PC-3 (cell line): ENCODE results near the gene KIAA1217.

Source experiments
- EZH2 ChIP-seq: fragments of 300-600 bp; sonication (generic); IDR thresholded peaks from one replicate; pipeline ENCODE4 v1.6.1; 2017; ENCODE audit warnings: antibody characterized with exemption, mild to moderate bottlenecking, low read length; ENCODE audit not compliant: unreplicated experiment
- EZH2phosphoT487 ChIP-seq: fragments of 300-600 bp; sonication (generic); IDR thresholded peaks from 2 replicates; pipeline ENCODE4 v1.6.1; 2018; ENCODE audit warnings: mild to moderate bottlenecking, antibody characterized with exemption, low read length, borderline replicate concordance
- TF ChIP-seq, protein P1 (sequence below): fragments of 300-600 bp; sonication (generic); conservative IDR thresholded peaks from 2 replicates; pipeline ENCODE4 v1.5.1; 2017; ENCODE audit warnings: antibody characterized with exemption, low read depth, mild to moderate bottlenecking, low read length

DNA sequence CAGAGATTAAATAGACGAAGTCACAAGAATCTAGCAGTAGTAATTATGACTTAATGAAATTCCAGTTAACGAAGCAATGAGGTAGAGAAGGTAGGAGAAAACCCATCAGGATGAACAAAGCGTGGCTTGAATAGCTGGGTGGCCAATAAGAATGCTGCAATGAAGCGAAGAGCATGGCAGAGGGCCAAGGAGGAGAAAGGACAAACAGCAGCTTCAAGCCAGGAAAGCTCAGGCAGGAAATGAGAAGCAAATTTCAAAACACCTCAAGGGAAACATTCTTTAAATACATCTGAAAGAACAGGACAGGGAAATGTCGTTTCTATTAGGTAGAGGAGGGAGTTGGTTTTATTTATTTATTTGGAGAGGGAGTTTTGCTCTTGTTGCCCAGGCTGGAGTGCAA lies 122.5 kb downstream of the KIAA1217 start:
- TF ChIP-seq, protein P1, sequence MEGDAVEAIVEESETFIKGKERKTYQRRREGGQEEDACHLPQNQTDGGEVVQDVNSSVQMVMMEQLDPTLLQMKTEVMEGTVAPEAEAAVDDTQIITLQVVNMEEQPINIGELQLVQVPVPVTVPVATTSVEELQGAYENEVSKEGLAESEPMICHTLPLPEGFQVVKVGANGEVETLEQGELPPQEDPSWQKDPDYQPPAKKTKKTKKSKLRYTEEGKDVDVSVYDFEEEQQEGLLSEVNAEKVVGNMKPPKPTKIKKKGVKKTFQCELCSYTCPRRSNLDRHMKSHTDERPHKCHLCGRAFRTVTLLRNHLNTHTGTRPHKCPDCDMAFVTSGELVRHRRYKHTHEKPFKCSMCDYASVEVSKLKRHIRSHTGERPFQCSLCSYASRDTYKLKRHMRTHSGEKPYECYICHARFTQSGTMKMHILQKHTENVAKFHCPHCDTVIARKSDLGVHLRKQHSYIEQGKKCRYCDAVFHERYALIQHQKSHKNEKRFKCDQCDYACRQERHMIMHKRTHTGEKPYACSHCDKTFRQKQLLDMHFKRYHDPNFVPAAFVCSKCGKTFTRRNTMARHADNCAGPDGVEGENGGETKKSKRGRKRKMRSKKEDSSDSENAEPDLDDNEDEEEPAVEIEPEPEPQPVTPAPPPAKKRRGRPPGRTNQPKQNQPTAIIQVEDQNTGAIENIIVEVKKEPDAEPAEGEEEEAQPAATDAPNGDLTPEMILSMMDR: no peak
- TF ChIP-seq EZH2phosphoT487: no peak
- no peak for TF ChIP-seq EZH2
